ENCODE measurements around the gene CBX2.
A peak's percentile ranks its signal among the peaks of the same experiment; 100 is the strongest.

The CBX2 gene

DNA sequence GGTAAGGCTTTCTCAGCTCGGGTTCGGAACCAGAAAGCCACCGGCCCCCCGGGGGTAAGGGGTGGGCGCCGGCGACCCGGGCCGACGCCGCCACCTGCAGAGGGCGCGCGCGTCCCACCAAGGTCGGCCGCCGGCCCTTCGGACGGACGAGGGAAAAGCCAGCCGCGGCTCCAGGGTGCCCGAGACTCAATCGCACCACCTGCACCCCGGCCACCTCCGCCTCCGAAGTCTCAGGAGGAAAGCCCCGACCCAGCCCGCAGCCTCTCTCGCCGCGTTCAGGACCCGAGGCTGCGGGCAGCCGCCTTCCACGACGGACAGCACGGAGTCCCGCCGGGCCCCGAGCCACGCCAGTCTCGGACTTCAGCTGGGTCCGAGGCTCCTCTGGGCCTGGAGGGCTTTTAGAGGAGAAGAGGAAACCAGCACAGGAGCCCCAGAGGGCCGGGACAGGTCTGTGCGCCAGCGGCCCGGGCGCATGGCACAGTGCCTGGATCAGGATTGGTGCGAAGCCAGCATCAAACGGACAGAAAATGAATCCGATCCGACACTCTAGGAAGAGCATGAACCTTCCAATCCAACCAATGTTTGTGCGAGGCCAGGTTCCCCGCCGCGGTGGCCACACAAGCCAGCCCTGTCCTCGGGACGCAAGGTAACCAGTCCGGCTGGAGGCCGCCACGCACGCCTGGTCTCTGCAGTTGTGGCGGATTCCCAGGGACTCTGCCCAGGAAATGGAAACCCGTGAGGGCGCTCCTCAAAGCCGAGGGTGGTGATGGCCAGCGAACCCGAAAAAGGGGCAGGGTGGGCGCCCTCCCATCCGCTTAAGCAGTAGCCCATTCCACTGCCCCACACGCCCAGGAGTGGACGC is 12.2 kb downstream of the CBX2 start:
- DNase-seq, result no peak

DNA sequence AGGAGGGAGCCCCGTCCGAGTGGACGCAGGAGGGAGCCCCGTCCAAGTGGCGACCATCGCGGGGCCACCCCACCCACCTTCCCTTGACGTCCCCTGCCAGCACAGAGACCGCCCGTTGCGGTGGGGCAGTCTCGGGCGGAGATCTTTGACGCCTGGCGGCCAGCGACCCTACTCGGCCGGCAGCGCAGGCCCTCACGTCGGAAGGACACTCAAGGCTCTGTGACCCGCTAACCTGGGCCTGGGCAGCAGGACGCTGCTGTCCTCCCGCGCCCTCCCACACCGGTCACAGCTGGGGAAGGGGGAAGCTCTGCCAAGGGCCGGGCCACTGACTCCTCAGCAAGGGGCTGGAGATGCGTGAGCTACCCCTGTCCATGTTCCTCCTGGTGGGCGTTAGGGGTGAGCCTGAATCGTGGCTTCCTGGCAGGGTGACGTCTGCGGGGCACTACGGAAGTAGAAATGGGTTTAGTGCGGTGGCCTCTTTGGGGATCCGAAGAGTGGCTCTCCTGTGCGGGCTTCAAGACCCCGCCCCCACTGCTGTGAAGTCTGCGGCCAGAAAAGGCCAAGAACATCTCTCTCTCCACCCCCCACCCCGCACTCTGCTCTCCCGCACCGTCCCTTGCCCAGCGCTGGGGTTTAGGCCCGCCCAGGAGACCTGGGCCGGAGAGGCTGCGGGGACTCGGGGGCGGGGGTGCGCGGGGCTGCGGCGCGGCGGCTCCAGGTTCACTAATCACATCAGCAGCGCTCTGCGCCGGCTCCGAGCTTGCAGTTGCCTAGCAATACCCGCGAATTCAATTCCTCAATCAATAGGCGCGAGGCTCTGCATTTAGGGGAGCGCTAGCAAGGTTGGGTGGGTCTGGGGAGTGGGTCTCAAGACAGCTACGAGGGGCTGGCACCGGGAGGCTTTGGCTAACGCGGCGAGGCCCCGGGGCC is 13.1 kb downstream of the CBX2 start:
- DNase-seq, result no peak

GRCh38 chr17:79791735-79792161 is 13.8 kb downstream of the CBX2 start:
- no peak for DNase-seq

GRCh38 chr17:79792341-79792871 is 14.5 kb downstream of the CBX2 start:
- no peak for DNase-seq

- DNase-seq, result no peak
These were observed 15.3 kb downstream of the CBX2 start for GRCh38 chr17:79792984-79793923.

DNA sequence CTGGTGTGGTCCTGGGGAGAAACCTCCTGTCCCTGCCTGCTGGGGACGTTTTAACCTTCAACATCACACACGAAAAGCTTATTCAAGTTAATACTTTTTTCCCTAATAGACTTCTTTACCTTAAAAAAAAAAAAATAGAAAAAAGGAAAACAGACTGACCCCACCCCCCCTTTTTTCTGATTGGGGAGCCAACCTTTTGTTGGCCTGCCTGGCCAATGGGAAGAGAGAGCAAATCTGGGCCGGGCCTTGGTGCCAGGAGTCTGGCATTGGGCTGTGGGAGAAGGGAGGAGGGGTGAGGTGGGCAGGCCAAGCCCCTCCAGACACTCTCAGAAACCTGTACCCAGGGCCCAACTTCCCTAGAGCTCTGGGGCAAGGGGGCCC is 16.0 kb downstream of the CBX2 start:
- DNase-seq, result no peak

DNA sequence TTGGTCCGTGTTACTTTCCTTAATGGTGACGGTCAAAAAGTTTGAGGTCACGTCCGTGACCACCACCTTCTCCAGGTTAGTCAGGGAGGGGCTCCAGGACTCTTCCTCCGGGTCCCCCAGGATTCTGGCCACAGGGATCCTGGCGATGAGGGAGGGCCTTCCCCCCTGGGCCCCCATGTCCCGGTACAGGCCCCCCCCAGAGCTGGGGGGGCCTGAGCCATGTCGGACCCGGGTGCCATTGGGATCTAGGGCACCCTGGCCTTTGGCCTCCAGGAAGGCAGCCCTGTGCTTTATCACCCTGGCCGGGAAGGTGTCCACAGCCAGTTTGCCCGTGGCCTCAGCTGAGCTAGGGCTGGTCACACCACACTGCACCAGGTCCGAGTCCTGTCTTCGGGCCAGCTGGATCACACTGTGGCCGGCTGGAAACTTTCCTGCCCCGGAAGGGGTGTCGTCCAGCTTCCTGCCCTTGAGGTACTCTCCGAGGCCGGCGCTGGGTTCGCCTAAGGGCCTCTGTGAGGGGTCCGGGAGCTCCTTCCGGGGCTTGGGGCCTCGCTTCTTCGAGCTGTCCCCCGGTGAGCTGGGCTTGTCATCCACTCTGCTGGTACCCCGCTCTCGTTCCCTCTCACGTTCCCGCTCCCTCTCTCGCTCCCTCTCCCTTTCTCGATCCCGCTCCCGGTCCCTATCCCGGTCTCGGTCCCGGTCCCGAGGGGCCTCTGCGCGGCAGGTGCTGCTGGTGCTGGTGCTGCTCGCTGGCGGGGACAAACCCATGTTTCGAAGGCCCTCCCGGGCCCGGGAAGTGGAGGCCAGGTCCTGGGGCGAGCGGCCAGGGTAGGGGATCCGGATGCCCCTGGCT is 16.9 kb downstream of the CBX2 start:
- no peak for DNase-seq

- DNase-seq, result no peak
These were observed 18.0 kb downstream of the CBX2 start for GRCh38 chr17:79795795-79796443.

- DNase-seq, result no peak
These were observed 18.5 kb downstream of the CBX2 start for GRCh38 chr17:79796444-79796762.

DNA sequence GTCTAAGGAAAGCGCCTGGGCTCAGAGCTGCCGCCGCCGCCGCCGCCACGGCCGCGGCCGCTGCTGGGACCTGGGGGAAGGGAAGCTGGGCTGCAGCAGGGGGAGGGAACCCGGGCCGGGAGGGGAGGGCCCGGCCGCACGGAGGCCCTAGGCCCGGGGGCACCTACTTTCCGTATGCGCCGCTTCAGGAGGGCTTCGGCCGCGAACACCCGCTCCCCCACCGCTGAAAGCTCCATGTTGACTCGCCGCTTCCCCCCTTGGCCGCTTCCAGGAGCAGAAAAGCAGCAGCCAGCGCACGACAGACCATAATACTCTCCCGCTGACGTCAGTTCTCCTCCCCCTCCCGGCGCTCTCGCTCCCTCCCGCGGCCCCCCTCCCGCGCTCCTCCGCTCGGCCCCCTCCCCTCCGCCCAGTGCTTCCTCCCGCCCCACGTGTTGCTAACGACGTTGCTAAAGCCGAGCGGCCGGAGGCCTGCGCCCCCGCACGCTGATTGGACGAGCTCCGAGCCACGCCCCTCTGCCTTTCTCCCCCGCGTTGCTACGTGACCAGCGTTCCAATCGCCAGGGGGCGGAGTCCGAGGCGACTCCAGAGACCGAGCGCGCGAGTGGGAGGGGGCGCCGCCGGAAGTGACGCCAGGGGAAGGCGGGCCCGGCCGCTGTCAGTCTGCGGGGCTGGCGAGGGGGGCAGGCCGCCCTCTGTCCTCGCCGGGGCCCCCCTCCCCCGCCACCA is 19.0 kb downstream of the CBX2 start, which contains the start of gene CBX8:
CBX8 (minus strand) TSS at position 315 of the 729 bp plus-strand sequence; CDS start at position 236, 79 bp downstream.
- DNase-seq, result peak; percentile 97

- no peak for DNase-seq
These were observed 19.7 kb downstream of the CBX2 start for GRCh38 chr17:79797492-79798298.

DNA sequence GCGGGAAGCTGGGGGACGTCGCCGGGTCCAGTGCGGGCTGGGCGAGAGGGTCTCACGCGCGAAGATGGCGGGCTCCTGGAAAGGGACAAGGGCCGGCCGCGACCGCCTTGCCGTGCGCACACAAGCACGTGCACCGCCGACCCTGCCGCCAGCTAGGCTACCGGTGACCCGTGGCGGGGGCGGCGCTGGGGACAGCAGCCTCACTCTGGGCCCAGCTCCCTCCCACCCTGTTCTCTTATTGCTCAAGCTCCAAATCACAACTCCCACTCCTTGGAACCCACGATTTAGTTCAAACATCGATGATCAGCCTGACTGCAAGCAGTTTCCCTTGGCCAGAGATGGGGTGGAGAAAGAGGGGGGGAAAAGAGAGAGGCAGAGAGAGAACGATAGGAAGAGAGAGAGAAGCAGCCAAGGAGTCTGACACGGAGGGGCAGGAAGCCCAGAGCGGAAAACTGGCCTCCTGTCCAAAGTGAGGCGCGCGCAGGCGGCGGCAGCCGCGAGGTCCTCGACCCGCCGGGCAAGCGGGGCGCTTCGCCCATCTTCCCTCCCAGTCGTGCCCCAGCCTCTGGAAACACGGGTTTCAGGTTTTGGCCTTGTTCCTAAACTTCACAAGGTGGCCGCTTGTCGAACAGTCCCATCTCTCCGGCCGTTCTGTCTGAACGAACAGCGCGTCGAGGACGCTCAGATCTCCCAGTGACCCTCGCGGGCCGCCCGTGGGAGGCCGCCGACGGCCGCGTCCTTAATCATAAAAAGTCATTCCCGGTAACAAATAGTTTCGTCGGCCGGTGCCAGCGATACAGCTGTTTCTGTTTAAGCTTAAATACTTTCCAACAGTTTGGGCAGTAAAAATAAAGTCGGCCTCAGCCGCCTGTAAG is 20.6 kb downstream of the CBX2 start:
- DNase-seq, result no peak

GRCh38 chr17:79799174-79799537 is 21.2 kb downstream of the CBX2 start:
- no peak for DNase-seq

DNA sequence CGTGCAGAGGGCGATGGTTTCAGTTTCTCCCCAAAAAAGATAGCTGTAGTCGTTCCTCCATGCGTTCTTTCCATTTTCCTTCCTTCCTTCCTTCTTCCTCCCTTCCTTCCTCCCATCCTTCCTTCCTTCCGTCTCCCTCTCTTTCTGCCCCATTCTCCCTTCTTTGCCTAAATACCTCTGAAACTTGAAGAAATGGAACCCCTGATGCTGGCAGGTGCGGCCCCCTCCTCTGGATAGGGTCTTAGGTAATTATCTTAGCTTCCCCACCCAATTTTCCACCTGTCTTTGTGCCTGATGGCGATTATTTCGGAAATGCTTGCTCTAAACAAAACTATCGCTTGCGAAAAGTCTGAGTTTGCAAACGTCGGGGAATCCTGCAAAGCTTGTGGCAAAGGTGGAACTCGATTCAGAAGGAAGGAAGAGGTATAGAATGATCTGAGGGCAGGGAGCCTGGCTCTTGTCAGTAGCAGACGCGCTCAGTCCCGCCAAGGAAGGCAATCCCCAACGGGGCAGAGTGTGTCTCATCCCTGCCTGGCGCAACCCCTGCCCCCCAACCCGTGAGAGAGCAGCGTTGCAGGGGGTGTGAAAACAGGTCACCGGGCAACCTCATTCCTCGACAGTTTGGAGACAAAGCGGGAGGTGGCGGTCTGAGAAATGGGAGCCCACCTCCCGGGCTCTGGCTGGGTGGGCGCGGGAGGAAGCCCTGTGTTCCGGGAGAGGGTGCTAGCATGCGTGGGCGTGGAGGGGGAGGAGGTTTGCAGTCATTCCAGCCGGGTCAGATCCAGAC is 21.8 kb downstream of the CBX2 start:
- no peak for DNase-seq

- no peak for DNase-seq
These were observed 22.6 kb downstream of the CBX2 start for GRCh38 chr17:79800325-79801155.
